ENCODE data around the gene VAMP4. TPM values are rescaled to one million over a fixed set of nuclear protein-coding genes. Genes with fewer than 3 reads are reported as not detected.

The VAMP4 gene
- total and polyA plus RNA-seq, 2 donors (not counting 3 experiments of a cell fraction or from before 2014, with no cell fraction given): 2.1 to 10.4 TPM

DNA sequence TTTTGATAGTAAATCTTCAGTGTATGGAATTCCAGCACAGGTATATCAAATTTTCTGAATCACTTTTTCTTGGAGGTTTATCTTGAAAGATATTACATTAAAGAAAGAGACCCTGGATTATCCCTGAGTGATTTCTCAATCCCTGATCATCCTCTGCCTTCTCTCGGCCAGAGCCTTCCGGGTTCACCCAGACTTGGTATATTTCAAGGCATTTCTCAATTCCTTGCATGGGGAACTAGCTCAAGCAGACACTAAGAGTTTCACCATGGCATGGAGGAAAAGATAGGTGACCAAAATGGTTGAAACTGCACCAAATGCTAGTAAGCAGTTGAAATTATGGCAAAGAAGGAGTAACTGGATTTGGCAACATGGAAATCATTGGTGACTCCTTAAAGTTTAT lies 5.7 kb downstream of the VAMP4 start:
- Histone ChIP-seq H3K27ac (ENCODE audit: insufficient read depth, low read depth, low read length) (no peak overlapping the region), H3K9ac (replicated peaks; ENCODE audit: extremely low read depth, insufficient read depth, low read length) (no peak overlapping the region), H3K4me2 (ENCODE audit: insufficient read depth, low read length) (no peak overlapping the region), H3K79me2 (ENCODE audit: control insufficient read depth, insufficient read depth, low read length) (peaks cover 9% of the 10 kb centered on the region), H2AFZ (ENCODE audit: low read depth, low read length) (no peak overlapping the region), H3K9me3 (replicated peaks; ENCODE audit: control insufficient read depth, insufficient read depth, low read length) (no peaks in the 10 kb centered on the region), H4K20me1 (replicated peaks; ENCODE audit: control insufficient read depth, extremely low read depth, insufficient read depth, low read length) (no peaks in the 10 kb centered on the region), H3K27me3 (ENCODE audit: control insufficient read depth in 2 of 2, insufficient read depth in 2 of 2, low read length in 2 of 2) (no peaks in the 10 kb centered on the region), H3K4me1 (ENCODE audit: control insufficient read depth, extremely low read depth, insufficient read depth, low read length) (peaks cover 21% of the 10 kb centered on the region), H3K36me3 (ENCODE audit: control insufficient read depth in 2 of 2, extremely low read depth in 1 of 2, insufficient read depth in 2 of 2, low read length in 2 of 2) (peaks cover 2 to 4% of the 10 kb centered on the region in 2 experiments), H3K9me1 (replicated peaks; ENCODE audit: control insufficient read depth, extremely low read depth, insufficient read depth, low read length) (no peaks in the 10 kb centered on the region), H3K4me3 (replicated peaks in 1 of 3; ENCODE audit: insufficient read depth in 1 of 3, low read depth in 1 of 3, low read length in 3 of 3) (no peak overlapping the region)
- no peak for TF ChIP-seq JUN (IDR thresholded peaks at IDR 0.05; ENCODE audit: borderline replicate concordance, insufficient read depth, insufficient read length, low read depth)
- TF ChIP-seq GATA2 (IDR thresholded peaks at IDR 0.05; ENCODE audit: insufficient read depth, insufficient read length, low read depth, low read length): no peak
- TF ChIP-seq, protein P1, sequence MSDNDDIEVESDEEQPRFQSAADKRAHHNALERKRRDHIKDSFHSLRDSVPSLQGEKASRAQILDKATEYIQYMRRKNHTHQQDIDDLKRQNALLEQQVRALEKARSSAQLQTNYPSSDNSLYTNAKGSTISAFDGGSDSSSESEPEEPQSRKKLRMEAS (IDR thresholded peaks at IDR 0.05; ENCODE audit: insufficient read depth, insufficient read length): no peak
- TF ChIP-seq EZH2 (IDR thresholded peaks at IDR 0.05; ENCODE audit: borderline replicate concordance, low read depth, low read length, severe bottlenecking): no peak
- TF ChIP-seq POLR2AphosphoS5 (IDR thresholded peaks at IDR 0.05; ENCODE audit: insufficient read depth, low read depth, low read length): no peak
- TF ChIP-seq FOS (IDR thresholded peaks at IDR 0.05; ENCODE audit: borderline replicate concordance, insufficient read depth, low read length): no peak
- TF ChIP-seq MYC (IDR thresholded peaks at IDR 0.05; ENCODE audit: low read depth, low read length): no peak
- TF ChIP-seq POLR2A (IDR thresholded peaks at IDR 0.05; ENCODE audit: low read depth, low read length): no peak
- TF ChIP-seq, protein P2, sequence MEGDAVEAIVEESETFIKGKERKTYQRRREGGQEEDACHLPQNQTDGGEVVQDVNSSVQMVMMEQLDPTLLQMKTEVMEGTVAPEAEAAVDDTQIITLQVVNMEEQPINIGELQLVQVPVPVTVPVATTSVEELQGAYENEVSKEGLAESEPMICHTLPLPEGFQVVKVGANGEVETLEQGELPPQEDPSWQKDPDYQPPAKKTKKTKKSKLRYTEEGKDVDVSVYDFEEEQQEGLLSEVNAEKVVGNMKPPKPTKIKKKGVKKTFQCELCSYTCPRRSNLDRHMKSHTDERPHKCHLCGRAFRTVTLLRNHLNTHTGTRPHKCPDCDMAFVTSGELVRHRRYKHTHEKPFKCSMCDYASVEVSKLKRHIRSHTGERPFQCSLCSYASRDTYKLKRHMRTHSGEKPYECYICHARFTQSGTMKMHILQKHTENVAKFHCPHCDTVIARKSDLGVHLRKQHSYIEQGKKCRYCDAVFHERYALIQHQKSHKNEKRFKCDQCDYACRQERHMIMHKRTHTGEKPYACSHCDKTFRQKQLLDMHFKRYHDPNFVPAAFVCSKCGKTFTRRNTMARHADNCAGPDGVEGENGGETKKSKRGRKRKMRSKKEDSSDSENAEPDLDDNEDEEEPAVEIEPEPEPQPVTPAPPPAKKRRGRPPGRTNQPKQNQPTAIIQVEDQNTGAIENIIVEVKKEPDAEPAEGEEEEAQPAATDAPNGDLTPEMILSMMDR (IDR thresholded peaks at IDR 0.05; ENCODE audit: extremely low read depth in 1 of 2, insufficient read depth in 1 of 2, low read depth in 1 of 2, low read length in 2 of 2): no peak
- intact Hi-C loops (cut with micrococcal nuclease) (no loop called here), dilution Hi-C loops (cut with MboI; ENCODE audit: extremely low pct_ligation_motif_present, low sequenced_read_pairs) (no loop called here)
- no peak for DNase-seq (ENCODE audit: low read depth, low spot score)
- no peak for FAIRE-seq
- CTCF ChIA-PET: interaction anchor here (2.2 kb wide), 1 partner anchor 20 kb away, joined by 8 read pairs; no protein-coding TSS in a partner anchor
- POLR2A ChIA-PET: no interaction called here
- no TSS peak for BruUV-seq (replicated peaks)
